ENCODE results near the gene PNMT. TPM values are rescaled to one million over a fixed set of nuclear protein-coding genes. Genes with fewer than 3 reads are reported as not detected.

The PNMT gene
- total RNA-seq, 1 donor from 2014 or later: 2.4 TPM

DNA sequence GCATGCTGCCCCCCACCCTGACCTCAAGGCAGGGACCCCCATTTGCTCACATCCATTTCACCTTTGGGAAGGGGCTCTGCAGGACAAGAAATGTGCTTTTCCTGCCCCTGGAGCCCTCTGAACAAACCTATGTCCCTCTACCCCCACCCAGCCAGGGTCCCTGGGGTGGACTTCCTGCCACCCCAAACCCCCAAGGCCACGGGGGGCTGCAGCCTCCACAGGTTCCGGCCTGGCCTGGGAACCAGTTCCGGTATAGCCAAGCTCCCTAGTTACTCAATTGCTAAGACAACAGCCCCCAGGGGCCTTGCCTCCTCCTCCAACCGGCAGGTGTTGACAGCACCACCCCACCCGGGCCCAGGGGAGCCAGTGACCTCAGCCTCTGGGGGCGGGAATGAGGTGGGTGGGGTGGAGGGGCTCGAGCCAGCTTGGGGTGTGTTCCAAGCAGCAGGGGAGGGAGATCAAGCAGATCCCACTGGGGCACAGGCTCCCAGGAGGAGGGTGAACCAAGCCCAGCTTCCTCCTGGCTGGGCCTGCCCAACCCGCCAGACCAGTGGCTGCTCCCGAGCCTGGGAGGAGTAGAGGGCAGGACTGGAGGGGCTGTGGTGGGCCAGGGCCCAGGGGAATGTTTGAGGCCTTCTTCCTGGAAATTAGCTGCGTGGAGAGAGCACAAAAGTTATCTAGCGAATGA, 6.6 kb downstream of the PNMT start:
- Mint-ChIP-seq H3K36me3 (ENCODE audit: unreplicated experiment) (no peaks in the 10 kb centered on the region), H3K4me3 (ENCODE audit: unreplicated experiment) (no peak overlapping the region), H3K4me1 (ENCODE audit: unreplicated experiment) (peaks cover 46% of the 10 kb centered on the region), H3K27me3 (ENCODE audit: unreplicated experiment) (peaks cover 4% of the 10 kb centered on the region), H3K9me3 (ENCODE audit: unreplicated experiment) (no peaks in the 10 kb centered on the region), H3K27ac (ENCODE audit: unreplicated experiment) (peak overlapping the region; percentile 60)
- TF ChIP-seq, protein P1, sequence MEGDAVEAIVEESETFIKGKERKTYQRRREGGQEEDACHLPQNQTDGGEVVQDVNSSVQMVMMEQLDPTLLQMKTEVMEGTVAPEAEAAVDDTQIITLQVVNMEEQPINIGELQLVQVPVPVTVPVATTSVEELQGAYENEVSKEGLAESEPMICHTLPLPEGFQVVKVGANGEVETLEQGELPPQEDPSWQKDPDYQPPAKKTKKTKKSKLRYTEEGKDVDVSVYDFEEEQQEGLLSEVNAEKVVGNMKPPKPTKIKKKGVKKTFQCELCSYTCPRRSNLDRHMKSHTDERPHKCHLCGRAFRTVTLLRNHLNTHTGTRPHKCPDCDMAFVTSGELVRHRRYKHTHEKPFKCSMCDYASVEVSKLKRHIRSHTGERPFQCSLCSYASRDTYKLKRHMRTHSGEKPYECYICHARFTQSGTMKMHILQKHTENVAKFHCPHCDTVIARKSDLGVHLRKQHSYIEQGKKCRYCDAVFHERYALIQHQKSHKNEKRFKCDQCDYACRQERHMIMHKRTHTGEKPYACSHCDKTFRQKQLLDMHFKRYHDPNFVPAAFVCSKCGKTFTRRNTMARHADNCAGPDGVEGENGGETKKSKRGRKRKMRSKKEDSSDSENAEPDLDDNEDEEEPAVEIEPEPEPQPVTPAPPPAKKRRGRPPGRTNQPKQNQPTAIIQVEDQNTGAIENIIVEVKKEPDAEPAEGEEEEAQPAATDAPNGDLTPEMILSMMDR (IDR thresholded peaks at IDR 0.05): no peak
- no peak for DNase-seq (ENCODE audit: extremely low spot score, unreplicated experiment)

DNA sequence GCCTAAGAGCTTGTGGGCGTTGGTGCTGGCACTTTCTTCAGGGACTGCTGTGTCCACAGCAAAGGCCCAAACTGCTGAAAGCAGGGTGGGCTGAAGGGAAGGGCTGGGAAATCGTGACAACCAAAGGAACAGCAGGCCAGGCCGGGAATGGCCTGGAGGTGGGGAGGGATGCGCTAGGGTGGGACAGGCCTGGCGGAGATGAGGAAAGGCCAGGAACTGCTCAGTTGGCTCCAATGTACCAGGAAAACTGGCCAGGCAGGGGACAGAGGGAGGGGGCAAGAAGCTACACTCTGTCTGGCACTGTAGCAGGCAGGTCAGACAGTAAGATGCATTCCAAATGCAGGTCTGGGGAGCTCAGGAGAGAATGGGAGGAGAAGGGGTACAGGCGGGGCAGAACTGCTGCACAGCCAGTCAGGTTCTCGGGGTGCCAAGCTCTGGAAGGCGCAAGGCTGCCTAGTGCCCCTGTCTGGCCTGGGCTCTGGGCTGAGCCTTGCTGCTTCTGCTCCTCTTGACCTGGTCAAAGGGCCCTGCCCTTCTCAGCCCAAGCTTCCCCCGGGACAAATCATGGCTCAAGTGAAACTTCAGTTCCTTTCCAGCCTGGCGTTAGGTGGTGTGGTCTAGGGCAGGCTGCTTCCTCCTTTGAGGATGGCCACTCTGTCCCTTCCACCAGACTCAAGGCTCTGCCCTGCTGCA, 7.3 kb downstream of the PNMT start:
- no peaks in the 10 kb centered on the region for H3K9me3 Mint-ChIP-seq (ENCODE audit: unreplicated experiment)
- peaks cover 2% of the 10 kb centered on the region for H3K27me3 Mint-ChIP-seq (ENCODE audit: unreplicated experiment)
- TF ChIP-seq, protein P1 (IDR thresholded peaks at IDR 0.05): no peak
- peaks cover 46% of the 10 kb centered on the region for H3K4me1 Mint-ChIP-seq (ENCODE audit: unreplicated experiment)
- H3K4me3 Mint-ChIP-seq (ENCODE audit: unreplicated experiment): no peak overlapping the region
- peaks cover 3% of the 10 kb centered on the region for H3K36me3 Mint-ChIP-seq (ENCODE audit: unreplicated experiment)
- DNase-seq (ENCODE audit: extremely low spot score, unreplicated experiment): no peak
- peak overlapping the region; percentile 60 for H3K27ac Mint-ChIP-seq (ENCODE audit: unreplicated experiment)

DNA sequence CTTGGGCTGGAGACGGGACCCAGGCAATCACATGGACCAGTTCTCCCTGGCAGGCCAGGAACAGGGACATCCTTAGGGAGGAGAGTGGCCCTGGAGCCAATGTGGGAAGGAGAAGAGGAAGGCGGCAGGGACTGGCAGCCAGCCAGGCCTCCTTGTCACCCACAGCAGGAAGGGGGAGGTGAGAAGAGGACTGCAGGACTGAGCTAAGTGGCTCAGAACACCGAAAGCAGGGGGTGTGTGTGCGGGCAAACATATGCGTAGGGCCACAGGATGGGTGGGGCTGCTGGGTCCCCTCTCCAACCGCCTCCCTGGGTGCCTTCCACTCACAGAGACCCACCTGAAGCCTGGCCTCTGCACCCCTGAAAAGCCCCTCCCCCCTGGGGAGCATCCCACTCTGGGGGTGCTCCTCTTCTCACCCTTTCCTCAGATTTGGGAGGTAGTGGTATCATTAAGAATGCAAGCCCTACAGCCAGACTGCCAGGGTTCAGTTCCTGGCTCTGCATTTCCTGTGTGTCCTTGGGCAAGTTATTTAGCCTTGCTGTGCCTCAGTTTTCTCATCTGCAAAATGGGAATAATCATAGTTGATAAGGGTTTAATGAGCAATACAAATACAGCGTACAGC, 8.1 kb downstream of the PNMT start:
- H3K36me3 Mint-ChIP-seq (ENCODE audit: unreplicated experiment): peaks cover 7% of the 10 kb centered on the region
- TF ChIP-seq, protein P1 (IDR thresholded peaks at IDR 0.05): no peak
- peak overlapping the region; percentile 32 for H3K4me3 Mint-ChIP-seq (ENCODE audit: unreplicated experiment)
- no peaks in the 10 kb centered on the region for H3K27me3 Mint-ChIP-seq (ENCODE audit: unreplicated experiment)
- peak overlapping the region; percentile 38 for H3K27ac Mint-ChIP-seq (ENCODE audit: unreplicated experiment)
- no peaks in the 10 kb centered on the region for H3K9me3 Mint-ChIP-seq (ENCODE audit: unreplicated experiment)
- DNase-seq (ENCODE audit: extremely low spot score, unreplicated experiment): no peak
- H3K4me1 Mint-ChIP-seq (ENCODE audit: unreplicated experiment): peaks cover 46% of the 10 kb centered on the region

DNA sequence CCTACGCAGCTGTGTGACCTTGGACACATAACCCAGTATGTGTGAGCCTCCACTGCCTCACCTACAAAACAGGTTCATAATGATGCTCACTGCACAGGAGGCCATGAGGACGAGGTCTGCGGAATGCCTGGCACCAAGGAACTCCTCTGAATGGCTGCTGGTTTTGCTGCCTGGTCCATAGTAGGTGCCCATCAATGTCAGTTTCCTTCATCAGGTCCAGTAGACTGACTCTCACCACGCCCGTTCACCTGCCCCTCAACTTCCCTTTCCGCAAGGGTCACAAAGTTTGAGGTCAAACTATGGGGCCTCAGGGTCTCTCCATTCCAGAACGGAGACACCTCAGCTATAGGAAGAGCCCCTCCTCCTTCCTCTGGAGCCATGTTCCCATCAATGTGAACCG, 8.8 kb downstream of the PNMT start:
- Mint-ChIP-seq H3K4me1 (ENCODE audit: unreplicated experiment) (peaks cover 43% of the 10 kb centered on the region), H3K9me3 (ENCODE audit: unreplicated experiment) (no peaks in the 10 kb centered on the region), H3K4me3 (ENCODE audit: unreplicated experiment) (peak overlapping the region; percentile 3), H3K27me3 (ENCODE audit: unreplicated experiment) (no peaks in the 10 kb centered on the region), H3K27ac (ENCODE audit: unreplicated experiment) (peak overlapping the region; percentile 91), H3K36me3 (ENCODE audit: unreplicated experiment) (peaks cover 7% of the 10 kb centered on the region)
- DNase-seq (ENCODE audit: extremely low spot score, unreplicated experiment): no peak
- TF ChIP-seq, protein P1 (IDR thresholded peaks at IDR 0.05): no peak

All from osteocyte (in vitro differentiated cells).